NCI-H146 (cell line): Measurements from ENCODE around the gene TMEM170B.
A peak's percentile ranks its signal among the peaks of the same experiment; 100 is the strongest.

ENCODE experiments used
- DNase-seq: peaks from one replicate; lab custom pipeline; 2025; lab: John Stamatoyannopoulos, UW

TMEM170B gene

GRCh38 chr6:11537229-11538051 lies at the start of gene TMEM170B:
TMEM170B (plus strand) TSS chr6:11537749; CDS start chr6:11538278, 529 bp downstream.
- DNase-seq: peak; percentile 94

GRCh38 chr6:11490996-11491395 lies 46.6 kb upstream of the TMEM170B start:
- no peak for DNase-seq

- DNase-seq: no peak
Observed at GRCh38 chr6:11491596-11492463, 45.7 kb upstream of the TMEM170B start.

GRCh38 chr6:11492464-11493290 lies 44.9 kb upstream of the TMEM170B start:
- no peak for DNase-seq

GRCh38 chr6:11493974-11494373 lies 43.6 kb upstream of the TMEM170B start:
- DNase-seq: no peak

GRCh38 chr6:11494786-11495564 lies 42.6 kb upstream of the TMEM170B start:
- DNase-seq: no peak

- DNase-seq: no peak
Observed at GRCh38 chr6:11495565-11496145, 41.9 kb upstream of the TMEM170B start.

- DNase-seq: peak; percentile 31
Observed at GRCh38 chr6:11496152-11497060, 41.1 kb upstream of the TMEM170B start.

GRCh38 chr6:11497107-11497506 lies 40.4 kb upstream of the TMEM170B start:
- no peak for DNase-seq

GRCh38 chr6:11497881-11498280 lies 39.7 kb upstream of the TMEM170B start:
- no peak for DNase-seq

- DNase-seq: no peak
Observed at GRCh38 chr6:11500008-11500407, 37.5 kb upstream of the TMEM170B start.

- DNase-seq: no peak
Observed at GRCh38 chr6:11509471-11509870, 28.1 kb upstream of the TMEM170B start.

GRCh38 chr6:11514672-11515071 lies 22.9 kb upstream of the TMEM170B start:
- no peak for DNase-seq

GRCh38 chr6:11515763-11516162 lies 21.8 kb upstream of the TMEM170B start:
- no peak for DNase-seq

GRCh38 chr6:11522812-11523605 lies 14.5 kb upstream of the TMEM170B start:
- no peak for DNase-seq

- DNase-seq: no peak
Observed at GRCh38 chr6:11525468-11526155, 11.9 kb upstream of the TMEM170B start.

- no peak for DNase-seq
Observed at GRCh38 chr6:11526156-11526505, 11.4 kb upstream of the TMEM170B start.

- DNase-seq: no peak
Observed at GRCh38 chr6:11527274-11527870, 10.2 kb upstream of the TMEM170B start.
